ENCODE results near the gene LASP1NB.

The LASP1NB gene

DNA sequence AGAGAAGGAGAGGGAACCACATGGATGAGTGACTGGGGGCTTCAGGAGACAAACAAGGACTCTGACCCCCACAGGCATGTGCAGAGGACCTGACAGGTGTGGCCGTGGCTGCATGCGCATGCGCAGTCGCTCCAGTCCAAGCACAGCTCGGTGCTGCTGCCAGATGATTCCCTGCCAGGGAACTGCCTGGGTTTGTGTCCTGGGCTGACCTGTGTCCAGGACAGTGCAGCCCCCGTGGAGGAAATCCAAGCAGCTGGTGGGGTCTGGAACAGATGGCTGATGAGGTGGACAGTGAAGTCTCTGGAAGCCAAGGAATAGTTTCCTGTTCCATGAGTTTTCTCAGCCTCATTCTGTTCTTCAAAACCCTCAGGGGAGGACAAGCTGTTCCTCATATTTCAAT, 28.2 kb upstream of the LASP1NB start:
- FAIRE-seq, result no peak
- H3K27ac ChIP-seq (ENCODE audit: low read depth, low read length), result no peak overlapping the region
- no peak for TF ChIP-seq CTBP2 (IDR thresholded peaks at IDR 0.05; ENCODE audit: borderline replicate concordance, insufficient read depth, insufficient read length, low read length)
- TF ChIP-seq HDAC6 (IDR thresholded peaks at IDR 0.05; ENCODE audit: low read depth, low read length), result no peak
- no peak for TF ChIP-seq SAP30 (IDR thresholded peaks at IDR 0.05; ENCODE audit: insufficient read depth, insufficient replicate concordance, low read length)
- TF ChIP-seq CBX5 (IDR thresholded peaks at IDR 0.05; ENCODE audit: low read depth, low read length), result no peak
- TF ChIP-seq PHF8 (conservative IDR thresholded peaks at IDR 0.05; ENCODE audit: low read depth, low read length), result no peak
- TF ChIP-seq SIRT6 (IDR thresholded peaks at IDR 0.05; ENCODE audit: low read length), result no peak
- TF ChIP-seq TAF1 (IDR thresholded peaks at IDR 0.05; ENCODE audit: low read depth, low read length), result no peak
- no peak for TF ChIP-seq CEBPB (IDR thresholded peaks at IDR 0.05; ENCODE audit: low read depth, low read length)
- TF ChIP-seq KDM5A (IDR thresholded peaks at IDR 0.05; ENCODE audit: low read length), result no peak

More for the DNA sequence above, 28.2 kb upstream of the LASP1NB start:
- Histone ChIP-seq H3K4me1 (replicated peaks in 1 of 4; ENCODE audit: control insufficient read depth in 3 of 4, insufficient read depth in 4 of 4, low read length in 3 of 4) (peaks cover 0 to 12% (median 5%) of the 10 kb centered on the region in 4 experiments; a peak in 6 of 7 replicates), H3K36me3 (ENCODE audit: control insufficient read depth in 2 of 4, insufficient read depth in 4 of 4, low read length in 3 of 4) (peaks cover 4 to 21% (median 12%) of the 10 kb centered on the region in 4 experiments; a peak in 6 of 8 replicates), H3K79me1 (ENCODE audit: low read depth, low read length) (no peaks in the 10 kb centered on the region; the same call in 1 of the 2 replicates), H2AFZ (ENCODE audit: low read length) (no peak overlapping the region), H2BK15ac (ENCODE audit: low read length) (no peak overlapping the region), H3K4me2 (ENCODE audit: insufficient read depth in 1 of 2, low read depth in 2 of 2, low read length in 2 of 2) (no peak overlapping the region), H3K4me3 (ENCODE audit: extremely low read depth in 1 of 4, insufficient read depth in 2 of 4, low read depth in 3 of 4, low read length in 4 of 4) (no peak overlapping the region), H4K8ac (ENCODE audit: extremely low read depth, insufficient read depth, low read length) (no peak overlapping the region; the same call in 1 of the 2 replicates), H3K79me2 (ENCODE audit: control insufficient read depth in 1 of 2, insufficient read depth in 2 of 2, low read length in 2 of 2) (no peaks in the 10 kb centered on the region), H2AK5ac (ENCODE audit: low read depth, low read length) (no peak overlapping the region), H4K20me1 (replicated peaks in 1 of 2; ENCODE audit: control insufficient read depth in 1 of 2, insufficient read depth in 2 of 2, low read length in 2 of 2) (peaks cover 0 to 8% of the 10 kb centered on the region in 2 experiments), H2BK5ac (ENCODE audit: low read depth, low read length) (no peak overlapping the region), H3K18ac (ENCODE audit: extremely low read depth, low read length) (no peak overlapping the region), H4K5ac (ENCODE audit: insufficient read length, low read depth, low read length) (no peak overlapping the region), H3K56ac (replicated peaks; ENCODE audit: insufficient read length, low read depth, low read length) (no peak overlapping the region), H3K23ac (ENCODE audit: insufficient read length) (no peak overlapping the region), H3K14ac (ENCODE audit: insufficient read length) (no peak overlapping the region), H3K27me3 (replicated peaks in 1 of 4; ENCODE audit: control insufficient read depth in 3 of 4, extremely low read depth in 1 of 4, insufficient read depth in 3 of 4, low read length in 3 of 4) (no peaks in the 10 kb centered on the region), H3K9me3 (ENCODE audit: insufficient read depth in 2 of 2, low read depth in 1 of 2, low read length in 1 of 2) (no peaks in the 10 kb centered on the region), H2BK20ac (ENCODE audit: low read length) (no peak overlapping the region), H2BK12ac (ENCODE audit: low read depth, low read length) (no peak overlapping the region), H3K4ac (replicated peaks; ENCODE audit: insufficient read length, low read depth, low read length) (no peak overlapping the region), H3K9ac (replicated peaks in 1 of 4; ENCODE audit: extremely low read depth in 1 of 4, low read depth in 3 of 4, low read length in 3 of 4) (no peak overlapping the region), H2BK120ac (replicated peaks; ENCODE audit: low read depth, low read length) (no peak overlapping the region), H3K23me2 (ENCODE audit: low read depth, low read length) (no peaks in the 10 kb centered on the region), H4K91ac (replicated peaks; ENCODE audit: insufficient read length, low read length) (no peak overlapping the region)
- ChIA-PET POLR2A (ENCODE audit: partially characterized antibody) (interaction anchor here (1.3 to 4.0 kb wide), 7 partner anchors 9 to 48 kb away, joined by 3 to 16 read pairs (median 4); partner anchors contain the start of genes LASP1 and RPL23), CTCF (ENCODE audit: partially characterized antibody) (interaction anchor here (1.1 to 1.8 kb wide), 6 partner anchors 10 to 338 kb away, joined by 3 to 5 read pairs (median 4); no protein-coding TSS in a partner anchor)
- no peak for DNase-seq (ENCODE audit: low read depth in 1 of 2, low spot score in 2 of 2)
- WGBS, 2 experiments (ENCODE audit: extremely low coverage in 1 of 2, insufficient coverage in 1 of 2, insufficient read length in 1 of 2, insufficient replicate concordance in 2 of 2, low coverage in 1 of 2, low lambda C conversion rate in 2 of 2, missing lambda C conversion rate in 1 of 2), result 96% methylated on average over 6 of the region's 6 CpGs; no CpG with 5 or more reads in 1 of the 2 experiments
